ENCODE results near the gene LGSN.

- no peak for TF ChIP-seq CTCF (IDR thresholded peaks at IDR 0.05; ENCODE audit: low read depth, low read length, poor library complexity, severe bottlenecking)
- TF ChIP-seq EZH2phosphoT487 (IDR thresholded peaks at IDR 0.05; ENCODE audit: borderline replicate concordance, low read length), result no peak
Measured at GRCh38 chr6:63267828-63268227, 52.0 kb downstream of the LGSN start.
